RWPE1 (cell line): ENCODE results near the gene SGK1.

Experiments used
- CTCF ChIA-PET: fragments of 350-600 bp; sonication (Branson Sonifier 250); formaldehyde crosslinking; extraction: SDS; loops from one replicate; lab custom pipeline; 2021; lab: Yijun Ruan, JAX
- POLR2A ChIA-PET: fragments of 400-600 bp; formaldehyde crosslinking; extraction: SDS; loops from one replicate; lab custom pipeline; 2020; ENCODE audit warnings: antibody characterized with exemption; ENCODE audit not compliant: low non-redundant PET; lab: Yijun Ruan, JAX
- DNase-seq: peaks from one replicate; pipeline ENCODE4 v3.0.0; 2012; ENCODE audit warnings: low spot score
- H3K27ac ChIP-seq: fragments of 450-650 bp; 2 replicates; pipeline ENCODE4 v1.5.1; 2017
- TF ChIP-seq, protein P1 (sequence below): fragments of 450-650 bp; conservative IDR thresholded peaks from 2 replicates; pipeline ENCODE4 v1.5.1; 2017; ENCODE audit warnings: low read depth, mild to moderate bottlenecking

The SGK1 gene

DNA sequence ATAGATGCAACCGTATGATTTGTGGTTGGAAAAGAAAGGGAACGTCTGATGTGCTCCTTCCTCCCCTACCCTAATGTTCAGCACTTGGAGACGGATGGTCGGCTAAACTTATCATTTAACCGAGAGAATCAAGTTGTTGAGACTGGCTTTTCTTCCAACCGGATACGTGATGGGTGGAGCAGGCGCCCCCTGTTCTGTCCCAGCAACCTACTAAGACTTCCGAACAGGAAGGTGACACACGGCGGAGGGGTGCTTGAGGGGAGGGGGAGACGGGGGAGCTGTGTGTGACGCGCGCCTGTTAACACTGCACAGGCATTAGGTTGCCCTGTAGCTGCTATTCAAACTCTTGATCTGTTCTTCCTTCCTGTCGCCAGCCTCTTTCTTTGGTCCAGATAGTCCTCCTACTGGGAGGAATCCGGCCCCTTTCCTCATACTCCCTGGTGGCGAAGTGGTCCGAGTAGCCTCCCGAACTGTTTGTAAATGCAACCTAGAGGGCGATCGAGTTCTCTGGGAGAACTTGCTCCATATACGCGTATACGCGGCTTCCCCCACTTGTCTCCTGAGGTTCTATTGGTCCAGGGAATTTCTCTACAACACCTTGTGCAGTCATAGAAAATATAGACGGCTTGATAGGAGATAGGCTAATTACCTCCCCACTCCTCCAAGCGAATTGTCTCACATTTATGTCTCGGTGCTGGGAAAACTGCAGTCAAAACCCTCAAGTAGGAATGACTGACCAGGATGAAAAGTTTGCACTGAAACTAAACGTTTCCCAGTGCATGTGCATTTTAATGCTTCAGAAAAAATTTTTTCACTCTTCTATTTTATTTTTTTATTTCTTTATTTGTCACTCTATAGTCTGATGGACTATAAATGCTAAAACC, 139.5 kb downstream of the SGK1 start:
- CTCF ChIA-PET, result interaction anchor here (0.6 to 1.6 kb wide), 6 partner anchors 15 to 648 kb away, joined by 3 to 6 read pairs (median 4); no protein-coding TSS in a partner anchor
- H3K27ac ChIP-seq, result peak overlapping the region; percentile 52
- peak; percentile 66 for DNase-seq
- TF ChIP-seq, protein P1, sequence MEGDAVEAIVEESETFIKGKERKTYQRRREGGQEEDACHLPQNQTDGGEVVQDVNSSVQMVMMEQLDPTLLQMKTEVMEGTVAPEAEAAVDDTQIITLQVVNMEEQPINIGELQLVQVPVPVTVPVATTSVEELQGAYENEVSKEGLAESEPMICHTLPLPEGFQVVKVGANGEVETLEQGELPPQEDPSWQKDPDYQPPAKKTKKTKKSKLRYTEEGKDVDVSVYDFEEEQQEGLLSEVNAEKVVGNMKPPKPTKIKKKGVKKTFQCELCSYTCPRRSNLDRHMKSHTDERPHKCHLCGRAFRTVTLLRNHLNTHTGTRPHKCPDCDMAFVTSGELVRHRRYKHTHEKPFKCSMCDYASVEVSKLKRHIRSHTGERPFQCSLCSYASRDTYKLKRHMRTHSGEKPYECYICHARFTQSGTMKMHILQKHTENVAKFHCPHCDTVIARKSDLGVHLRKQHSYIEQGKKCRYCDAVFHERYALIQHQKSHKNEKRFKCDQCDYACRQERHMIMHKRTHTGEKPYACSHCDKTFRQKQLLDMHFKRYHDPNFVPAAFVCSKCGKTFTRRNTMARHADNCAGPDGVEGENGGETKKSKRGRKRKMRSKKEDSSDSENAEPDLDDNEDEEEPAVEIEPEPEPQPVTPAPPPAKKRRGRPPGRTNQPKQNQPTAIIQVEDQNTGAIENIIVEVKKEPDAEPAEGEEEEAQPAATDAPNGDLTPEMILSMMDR, result peak; percentile 60
- POLR2A ChIA-PET, result no interaction called here

- TF ChIP-seq, protein P1, result no peak
- peak overlapping the region; percentile 52 for H3K27ac ChIP-seq
- ChIA-PET POLR2A (no interaction called here), CTCF (interaction anchor here (0.6 to 1.6 kb wide), 2 partner anchors 464 to 648 kb away, joined by 4 to 6 read pairs; no protein-coding TSS in a partner anchor)
- DNase-seq, result no peak
Measured at GRCh38 chr6:134177753-134178160, 140.2 kb downstream of the SGK1 start.

- ChIA-PET CTCF (no interaction called here), POLR2A (no interaction called here)
- H3K27ac ChIP-seq, result peak overlapping the region; percentile 96
- DNase-seq, result no peak
- TF ChIP-seq, protein P1, result no peak
Measured at GRCh38 chr6:134177236-134177635, 140.7 kb downstream of the SGK1 start.

GRCh38 chr6:134176264-134176975, 141.5 kb downstream of the SGK1 start:
- CTCF ChIA-PET, result no interaction called here
- POLR2A ChIA-PET, result no interaction called here

DNA sequence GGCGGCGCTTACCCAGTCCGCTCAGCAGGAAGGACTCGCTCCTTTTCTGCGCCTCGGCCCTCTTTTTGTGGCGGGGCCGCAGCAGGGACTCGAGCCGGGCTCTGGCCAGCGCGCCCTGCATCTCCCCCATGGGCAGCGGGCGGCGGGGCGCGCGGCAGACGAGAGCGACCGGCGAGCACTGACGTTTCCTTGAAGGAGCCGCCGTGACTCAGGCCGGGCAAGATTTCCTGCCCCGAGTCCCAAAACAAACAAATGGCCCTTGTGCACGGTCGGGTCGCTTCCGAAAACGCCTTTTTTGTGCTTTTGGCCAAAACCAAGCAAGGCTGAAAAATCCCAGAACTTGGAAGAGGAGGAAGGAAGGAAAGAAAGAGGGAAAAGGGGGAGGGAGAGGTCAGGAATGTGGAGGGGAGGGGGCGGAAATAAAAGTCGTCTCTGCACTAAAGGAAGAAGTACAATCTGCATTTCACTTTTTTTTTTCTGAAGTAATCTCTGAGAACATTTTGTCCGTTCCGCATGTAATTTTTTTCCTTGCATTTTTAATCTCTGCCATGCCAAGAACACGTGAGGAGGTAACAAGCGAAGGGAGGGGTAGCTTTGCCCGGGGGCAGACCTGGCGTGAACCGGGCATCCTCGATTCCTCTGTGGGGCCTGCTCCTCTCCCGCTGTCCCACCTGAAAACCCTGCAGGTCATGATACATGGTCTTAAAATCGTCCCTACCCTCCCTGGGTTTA, 142.2 kb downstream of the SGK1 start:
- peak; percentile 42 for DNase-seq
- POLR2A ChIA-PET, result no interaction called here
- CTCF ChIA-PET, result no interaction called here
- H3K27ac ChIP-seq, result peak overlapping the region; percentile 96
- TF ChIP-seq, protein P1, result no peak

More at GRCh38 chr6:134176264-134176975, 141.5 kb downstream of the SGK1 start:
- DNase-seq, result no peak
- peak overlapping the region; percentile 96 for H3K27ac ChIP-seq
- TF ChIP-seq, protein P1, result no peak
